T-helper 2 cell treated with Interferon-gamma antibody and Interleukin-4, amounts not matched to agents 100 ng/mL and 5 ng/mL, for 36 hours (primary cell): ENCODE measurements around the gene CASP7. TPM values are rescaled to one million over a fixed set of nuclear protein-coding genes. Genes with fewer than 3 reads are reported as not detected.

Experiments used
- intact Hi-C: fragments of 100-400 bp; cut with micrococcal nuclease; formaldehyde crosslinking; loops from one replicate; pipeline ENCODE4 v1.15.1; 2023
- total RNA-seq: library from RNA; stranded (reverse); gene quantifications from 2 replicates; pipeline ENCODE4 v1.2.3, GENCODE V29; 2022

The CASP7 gene
- total RNA-seq, 1 donor from 2014 or later = 30.4 TPM

DNA sequence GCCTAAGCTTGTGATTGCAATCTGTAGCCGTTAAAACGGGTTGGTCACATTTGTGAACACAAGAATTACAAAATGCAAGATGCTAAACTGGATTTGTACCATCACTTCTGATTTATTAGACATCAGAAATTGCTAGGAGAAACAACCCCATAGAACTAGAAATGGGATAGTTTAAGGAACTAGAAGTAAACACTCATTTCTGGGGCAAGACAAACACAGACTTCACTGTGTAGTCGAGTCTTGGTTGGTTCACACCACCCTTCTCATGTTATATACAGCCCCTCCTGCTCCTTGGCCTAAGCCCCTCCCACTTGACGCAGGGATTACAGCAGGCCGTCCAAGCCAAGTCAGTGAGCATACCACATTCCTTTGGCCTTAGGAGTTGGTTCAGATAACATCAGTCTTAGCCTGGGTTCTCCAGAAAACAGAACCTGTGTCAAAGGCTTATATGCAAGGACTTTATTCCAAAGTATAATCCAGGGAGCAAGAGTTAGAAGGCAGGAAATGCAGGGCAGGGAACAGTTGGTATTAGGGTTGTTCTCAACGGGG, 13.8 kb upstream of the CASP7 start:
- intact Hi-C loops = no loop called here

DNA sequence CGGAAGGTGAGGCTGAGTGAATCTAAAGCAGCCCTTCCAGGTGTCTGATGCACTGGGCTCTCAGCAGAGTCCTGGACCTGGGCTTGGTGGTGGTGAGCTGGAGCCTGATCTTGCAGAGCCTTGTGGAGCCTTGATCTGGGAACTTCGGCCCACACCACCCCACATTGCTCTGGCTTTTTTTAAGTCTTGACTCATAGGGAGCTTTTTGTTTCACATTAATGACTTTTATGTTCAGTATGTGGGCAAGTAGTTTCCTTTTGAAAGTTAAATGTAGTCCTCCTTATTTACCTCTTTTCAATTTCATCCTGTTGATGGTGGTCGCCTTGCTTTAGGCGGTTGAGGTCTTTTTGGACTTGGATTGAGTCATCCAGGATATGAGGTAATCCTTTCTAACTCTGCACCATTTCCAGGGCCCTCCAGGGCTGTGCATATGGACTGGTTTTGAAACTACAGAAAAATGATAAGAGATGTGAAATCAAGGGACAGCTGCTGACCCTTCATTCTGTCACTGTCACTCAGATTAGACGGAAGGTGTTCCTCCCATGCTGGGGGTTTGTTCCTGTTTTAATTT, 12.9 kb upstream of the CASP7 start:
- intact Hi-C loops = no loop called here

DNA sequence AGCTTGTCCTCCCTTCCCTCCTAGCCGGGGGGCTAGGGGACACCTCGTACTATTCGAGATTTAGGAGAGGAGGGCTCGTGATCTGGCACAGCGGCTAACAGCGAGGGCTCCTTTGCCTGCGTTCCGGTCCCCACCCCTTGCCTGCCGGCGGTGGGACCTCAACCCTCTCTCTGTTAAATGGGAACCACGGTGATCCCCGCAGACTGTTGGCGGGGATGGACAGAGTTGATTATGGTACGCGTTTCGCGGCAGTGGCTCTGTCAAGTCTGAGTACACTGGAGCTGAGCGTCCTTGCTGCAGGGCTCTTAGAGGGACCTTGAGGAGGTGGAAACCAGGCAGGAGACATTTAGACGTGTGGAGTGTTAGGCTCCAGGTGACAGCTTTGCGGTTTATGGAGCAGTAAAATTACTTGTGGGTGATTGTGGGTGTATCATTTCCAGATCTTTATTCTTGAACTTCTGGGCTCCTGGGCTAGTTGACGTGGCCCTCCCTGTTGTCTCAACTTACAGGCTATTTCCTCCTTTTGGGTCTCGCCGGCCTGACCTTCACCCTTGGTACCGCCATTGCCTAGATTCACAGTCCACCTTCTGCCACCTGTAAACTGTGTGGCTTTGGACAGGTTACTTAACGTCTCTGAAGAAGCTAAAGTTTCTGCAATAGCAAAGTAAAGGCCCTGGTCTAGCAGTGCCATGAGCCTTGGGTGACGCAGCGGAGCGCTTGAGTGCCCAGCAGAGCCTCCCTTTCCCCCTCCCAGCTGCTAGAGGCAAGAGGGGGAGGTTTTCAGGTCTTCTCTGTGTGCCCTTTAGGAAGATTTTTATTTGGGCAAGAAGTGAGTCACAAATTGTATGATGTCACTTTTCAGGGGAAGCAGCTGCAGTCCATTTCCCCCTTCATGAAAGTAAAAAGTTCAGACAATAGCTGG, 739 bp downstream of the CASP7 start:
- intact Hi-C loops = loop anchor here (5.0 kb wide), 1 partner anchor 862 kb away; no protein-coding TSS in a partner anchor

DNA sequence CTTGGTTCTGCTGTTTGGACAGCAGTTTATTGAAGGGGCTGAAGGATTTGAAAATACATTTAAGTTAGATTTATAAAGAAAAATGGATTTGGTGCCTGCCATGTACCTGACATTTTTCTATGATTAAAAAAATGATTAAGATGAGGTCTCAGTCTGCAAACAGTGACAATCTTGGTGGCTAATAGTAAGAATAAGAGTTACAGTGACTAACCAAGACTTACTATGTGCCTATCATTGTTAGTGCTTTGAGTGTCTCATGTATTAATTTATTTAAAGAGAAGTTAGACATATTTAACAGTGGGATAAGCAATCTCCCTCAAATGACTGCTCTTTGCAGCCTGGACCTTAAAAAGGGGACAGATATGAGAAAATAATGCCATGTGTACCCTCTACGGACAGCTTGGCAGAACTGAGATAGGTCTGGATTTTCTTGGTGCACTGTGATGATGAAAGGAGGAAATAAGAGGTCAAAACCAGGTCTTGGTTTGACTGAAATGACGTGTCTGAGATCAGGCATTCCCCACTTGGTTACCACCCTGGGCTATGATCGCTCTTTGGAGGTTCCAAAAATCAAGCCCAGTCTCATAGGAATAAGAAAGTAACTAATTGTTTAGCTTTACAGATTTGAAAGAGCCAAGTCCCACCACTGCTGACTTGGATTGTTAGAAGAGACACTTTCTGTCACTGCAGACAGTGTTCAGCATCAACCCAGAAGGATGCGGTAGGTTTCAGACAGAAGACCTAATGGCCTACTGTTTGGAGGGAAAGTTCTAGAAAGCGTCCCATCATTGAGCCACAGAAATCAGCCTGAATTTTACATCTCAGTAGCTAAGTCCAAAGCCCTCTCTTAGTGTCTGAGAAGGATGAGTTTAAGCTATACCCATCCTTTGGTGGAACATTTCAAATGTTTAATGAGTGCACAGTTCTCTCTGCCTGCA, 2.1 kb downstream of the CASP7 start:
- intact Hi-C loops = loop anchor here (5.0 kb wide), 1 partner anchor 860 kb away; no protein-coding TSS in a partner anchor

DNA sequence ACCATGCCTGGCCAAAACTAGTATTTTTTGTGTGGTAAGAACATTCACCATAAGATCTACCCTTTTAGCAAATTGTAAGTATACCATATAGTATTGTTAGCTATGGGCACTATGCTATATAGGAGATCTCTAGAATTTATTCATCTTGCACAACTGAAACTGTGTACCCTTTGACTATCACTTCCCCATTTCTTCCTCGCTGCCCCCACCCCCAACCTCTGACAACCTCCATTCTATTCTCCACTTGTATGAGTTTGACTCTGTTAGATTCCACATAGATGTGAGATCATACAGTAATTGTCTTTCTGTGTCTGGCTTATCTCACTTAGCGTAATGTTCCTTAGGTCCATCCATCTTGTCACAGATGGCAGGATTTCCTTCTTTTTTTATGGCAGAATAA, 3.6 kb downstream of the CASP7 start:
- intact Hi-C loops = loop anchor here (5.0 kb wide), 1 partner anchor 859 kb away; no protein-coding TSS in a partner anchor

DNA sequence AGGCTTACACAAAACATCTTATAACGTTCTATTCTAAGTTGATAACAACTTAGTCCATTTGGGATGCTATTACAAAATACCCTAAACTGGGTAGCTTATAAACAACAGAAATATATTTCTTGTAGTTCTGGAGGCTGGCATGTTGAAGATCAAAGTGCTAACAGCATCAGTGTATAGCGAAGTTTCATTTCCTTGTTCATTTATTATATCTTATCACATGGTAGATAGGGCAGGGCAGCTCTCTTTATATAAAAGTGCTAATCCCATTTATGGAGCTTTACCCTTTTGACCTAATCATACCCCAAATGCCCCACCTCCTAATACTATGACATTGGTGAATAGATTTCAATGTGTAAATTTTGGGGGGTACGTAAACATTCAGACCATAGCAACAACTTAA, 6.3 kb downstream of the CASP7 start:
- intact Hi-C loops = no loop called here

DNA sequence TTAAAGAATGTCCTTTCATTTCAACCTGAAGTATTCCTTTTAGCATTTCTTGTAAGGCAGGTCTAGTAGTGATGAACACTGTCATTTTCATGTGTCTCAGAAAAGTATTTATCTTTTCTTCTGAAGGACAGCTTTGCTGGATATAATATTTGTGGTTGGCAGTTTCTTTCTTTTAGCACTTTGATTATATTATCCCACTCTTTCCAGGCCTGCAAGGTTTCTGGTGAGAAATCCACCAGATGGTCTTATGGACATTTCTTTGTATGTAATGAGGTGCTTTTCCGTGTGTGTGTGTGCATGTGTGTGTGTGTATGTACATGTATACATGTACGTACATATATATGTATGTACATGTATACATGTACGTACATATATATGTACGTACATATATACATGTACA, 7.3 kb downstream of the CASP7 start:
- intact Hi-C loops = no loop called here

DNA sequence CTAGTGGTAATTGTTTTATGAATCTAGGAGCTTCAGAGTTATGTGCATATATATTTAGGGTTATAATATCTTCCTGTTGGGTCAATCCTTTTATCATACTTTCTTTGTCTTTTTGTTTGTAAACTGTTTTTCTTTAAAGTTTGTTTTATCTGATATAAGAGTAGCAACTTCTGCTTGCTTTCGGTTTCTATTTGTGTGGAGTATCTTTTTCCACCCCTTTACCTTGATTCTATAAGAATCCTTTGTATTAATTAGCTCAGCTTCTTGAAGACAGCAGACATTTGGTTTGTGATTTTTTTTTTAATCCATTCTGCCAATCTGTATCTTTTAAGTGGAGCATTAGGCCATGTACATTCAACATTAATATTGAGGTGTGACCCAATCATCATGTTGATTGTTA, 9.3 kb downstream of the CASP7 start:
- intact Hi-C loops = loop anchor here (1.0 kb wide), 1 partner anchor 10 kb away; the partner anchor contains the start of gene CASP7

DNA sequence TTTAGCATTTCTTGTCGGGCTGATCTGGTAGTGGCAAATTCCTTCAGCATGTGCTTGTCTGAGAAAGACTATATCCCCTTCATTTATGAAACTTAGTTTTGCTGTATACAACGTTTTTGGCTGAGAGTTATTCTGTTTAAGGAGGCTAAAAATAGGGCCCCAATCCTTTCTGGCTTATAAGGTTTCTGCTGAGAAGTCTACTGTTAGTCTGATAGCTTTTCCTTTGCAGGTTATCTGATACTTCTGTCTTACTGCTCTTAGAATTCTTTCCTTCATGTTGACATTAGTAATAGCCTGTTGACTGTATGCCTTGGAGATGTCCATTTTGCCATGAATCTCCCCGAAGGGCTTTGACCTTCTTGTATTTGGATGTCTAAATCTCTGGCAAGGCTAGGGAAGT, 9.9 kb downstream of the CASP7 start:
- intact Hi-C loops = loop anchor here (1.0 kb wide), 1 partner anchor 10 kb away; the partner anchor contains the start of gene CASP7

DNA sequence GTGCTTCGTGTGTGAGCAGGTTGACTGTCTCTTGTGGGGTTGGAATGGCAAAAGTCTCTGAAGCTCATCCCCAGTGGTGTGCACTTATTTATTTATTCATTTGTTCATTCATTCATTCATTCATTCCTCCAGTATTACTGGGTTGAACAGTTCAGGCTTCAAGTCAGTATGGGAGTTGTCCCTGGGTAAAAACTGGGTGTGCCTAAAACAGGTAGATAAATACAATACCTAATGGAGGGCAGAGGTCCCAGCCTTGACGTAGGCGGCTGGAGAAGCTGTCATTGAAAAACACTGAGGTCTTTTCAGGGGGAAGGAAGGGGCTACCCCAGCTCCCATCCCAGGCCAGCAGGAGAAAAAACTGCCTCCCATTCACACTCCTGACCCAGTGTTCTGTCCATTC, 11.0 kb downstream of the CASP7 start:
- intact Hi-C loops = no loop called here

DNA sequence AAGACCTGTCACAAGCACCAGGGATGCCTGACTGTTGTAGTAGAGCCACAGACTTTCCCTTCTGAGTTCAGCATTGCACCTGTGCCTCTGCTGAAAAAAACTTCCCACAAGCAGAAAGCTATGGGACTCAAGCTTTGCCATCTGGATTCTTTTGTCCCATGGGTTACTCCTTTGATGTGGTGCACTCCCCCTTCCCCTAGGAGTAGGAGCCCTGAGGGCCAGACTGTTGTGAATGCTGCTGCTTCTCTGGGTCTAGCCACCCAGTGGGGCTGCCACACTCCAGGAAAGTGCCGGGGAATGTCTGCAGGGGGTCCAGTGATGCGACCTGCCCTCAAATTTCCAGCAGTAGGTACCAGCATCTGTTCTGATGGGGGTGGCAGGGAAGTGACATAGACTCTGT, 11.7 kb downstream of the CASP7 start:
- intact Hi-C loops = no loop called here

DNA sequence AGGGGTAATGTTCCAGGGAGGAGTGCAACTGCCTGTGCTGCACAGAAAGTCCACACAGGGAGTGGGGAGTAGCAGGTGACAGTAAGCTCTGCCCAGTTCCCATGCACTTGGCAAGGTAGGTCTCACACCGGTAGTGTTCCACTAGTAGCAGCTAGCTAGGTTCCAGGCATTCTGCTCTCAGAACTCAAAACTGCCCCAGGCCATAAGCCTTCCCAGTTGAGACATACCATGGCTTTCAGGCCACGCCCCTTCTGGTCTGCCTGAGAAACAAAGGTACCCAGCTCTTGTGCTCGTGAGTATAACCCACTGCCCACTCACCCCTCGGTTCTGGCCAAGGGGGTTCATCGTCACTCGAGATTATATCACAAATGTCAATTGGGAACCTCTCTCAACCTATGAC, 12.6 kb downstream of the CASP7 start:
- intact Hi-C loops = no loop called here

DNA sequence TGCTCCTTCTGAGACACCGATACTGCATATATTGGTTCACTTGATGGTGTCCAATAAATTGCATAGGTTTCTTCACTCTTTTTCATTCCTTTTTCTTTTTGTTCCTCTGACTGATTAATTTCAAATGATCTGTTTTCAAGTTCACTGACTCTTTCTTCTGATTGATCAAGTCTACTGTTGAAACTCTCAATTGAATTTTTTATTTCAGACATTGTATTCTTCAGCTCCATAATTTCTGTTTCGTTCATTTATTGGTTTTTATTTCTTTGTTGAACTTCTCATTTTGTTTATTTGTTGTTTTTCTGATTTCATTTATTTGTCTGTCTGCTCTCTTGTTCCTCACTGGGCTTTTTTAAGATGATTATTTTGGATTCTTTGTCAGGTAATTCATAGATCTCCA, 13.6 kb downstream of the CASP7 start:
- intact Hi-C loops = no loop called here

DNA sequence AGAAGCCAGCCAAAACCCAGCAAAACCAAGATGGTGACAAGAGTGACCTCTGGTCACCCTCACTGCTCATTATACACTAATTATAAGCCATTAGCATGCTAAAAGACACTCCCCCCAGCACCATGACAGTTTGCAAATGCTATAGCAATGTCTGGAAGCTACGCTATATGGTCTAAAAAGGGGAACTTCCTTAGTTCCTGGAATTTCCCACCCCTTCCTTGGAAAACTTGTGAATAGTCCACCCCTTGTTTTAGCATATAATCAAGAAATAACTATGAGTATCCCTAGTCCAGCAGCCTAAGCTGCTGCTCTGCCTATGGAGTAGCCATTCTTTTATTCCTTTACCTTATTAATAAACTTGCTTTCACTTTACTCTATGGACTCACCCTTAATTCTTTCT, 16.0 kb downstream of the CASP7 start:
- intact Hi-C loops = no loop called here

DNA sequence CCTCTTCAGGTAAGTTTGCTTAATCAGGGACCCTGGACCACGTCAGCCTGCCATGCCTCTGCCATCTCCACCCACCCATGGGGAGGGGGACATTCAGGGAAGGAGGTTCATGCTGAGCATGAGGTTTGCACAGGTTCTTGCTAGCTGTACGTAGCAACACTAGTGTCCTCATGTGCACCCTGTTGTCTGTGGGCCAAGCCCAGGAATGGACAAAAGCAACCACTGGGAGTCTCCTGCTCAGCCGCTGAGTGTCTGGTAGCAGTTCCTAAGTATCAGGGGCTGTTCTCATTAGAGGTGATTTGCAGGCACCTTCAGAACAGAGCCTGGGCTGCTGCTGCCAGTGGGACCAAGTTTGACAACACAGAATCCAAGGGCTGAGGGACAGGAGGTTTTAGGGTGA, 17.9 kb downstream of the CASP7 start:
- intact Hi-C loops = no loop called here

DNA sequence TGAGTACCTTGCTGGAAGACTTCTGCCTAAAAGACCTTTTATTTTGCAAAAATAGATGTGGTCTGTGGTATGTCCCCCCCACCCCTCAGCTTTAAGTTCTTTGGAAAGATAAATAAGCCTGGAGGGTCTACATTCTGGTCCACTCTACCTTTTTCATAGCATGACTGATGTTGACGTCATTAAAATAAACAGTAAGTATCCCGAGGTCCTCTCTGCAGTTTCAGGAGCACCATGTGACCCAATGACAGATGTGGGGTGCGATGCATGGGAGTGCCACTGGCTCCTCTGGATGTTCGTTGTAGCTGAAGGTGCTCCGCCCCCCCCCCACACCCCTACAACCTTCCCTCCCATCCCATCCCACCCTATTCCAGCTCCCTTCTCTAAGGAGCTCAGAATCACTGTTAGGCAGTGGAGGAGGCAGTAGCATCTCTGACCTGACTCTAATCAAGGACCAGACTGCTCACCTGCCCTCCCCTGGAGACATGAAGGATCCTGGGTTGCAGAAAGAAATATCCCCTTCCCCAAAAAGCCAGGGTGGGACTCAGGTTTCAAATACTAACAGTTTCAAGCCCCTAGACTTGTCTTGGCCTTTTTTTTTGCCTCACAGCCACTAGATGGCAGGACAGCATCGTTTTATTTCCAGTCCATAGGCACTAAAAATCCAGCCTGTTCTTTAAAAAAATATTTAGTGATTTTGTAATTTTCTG, 25.1 kb downstream of the CASP7 start:
- intact Hi-C loops = loop anchor here (1.0 to 5.0 kb wide), 3 partner anchors 25 to 418 kb away; partner anchors contain the start of gene CASP7

DNA sequence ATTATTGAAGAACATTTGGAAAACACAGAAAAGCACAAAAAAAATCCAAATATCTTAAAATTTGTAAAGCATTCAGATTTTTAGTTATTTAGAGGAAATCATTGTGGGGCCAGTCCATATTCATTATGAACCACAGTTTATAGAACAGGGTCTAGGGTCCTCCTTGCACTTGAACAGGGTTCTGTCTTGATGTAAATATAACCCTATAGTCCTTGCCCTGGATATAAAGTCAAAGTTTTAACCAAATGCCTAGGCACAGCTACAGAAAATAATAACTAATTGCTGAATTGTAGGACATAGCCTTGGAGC, 25.6 kb downstream of the CASP7 start:
- intact Hi-C loops = loop anchor here (1.0 to 5.0 kb wide), 3 partner anchors 26 to 417 kb away; partner anchors contain the start of gene CASP7

DNA sequence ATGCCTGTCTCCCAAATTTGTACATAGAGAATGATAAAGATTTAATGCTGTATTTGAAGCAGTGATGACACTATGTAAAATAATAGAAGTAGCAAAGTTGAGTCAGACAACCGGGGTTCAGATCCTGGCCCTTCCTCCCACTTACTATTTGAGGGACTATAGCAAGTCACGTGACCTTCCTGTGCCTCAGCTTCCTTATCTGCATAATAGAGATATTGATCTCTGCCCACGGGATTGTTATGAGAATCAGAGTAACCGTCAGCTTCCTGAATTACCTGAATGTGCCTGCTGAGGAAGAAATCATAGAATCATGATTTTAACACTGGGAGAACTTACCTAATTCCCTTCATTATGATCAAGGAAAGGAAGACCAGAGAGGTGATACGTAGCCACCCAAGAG, 26.9 kb downstream of the CASP7 start:
- intact Hi-C loops = loop anchor here (5.0 kb wide), 1 partner anchor 416 kb away; no protein-coding TSS in a partner anchor

DNA sequence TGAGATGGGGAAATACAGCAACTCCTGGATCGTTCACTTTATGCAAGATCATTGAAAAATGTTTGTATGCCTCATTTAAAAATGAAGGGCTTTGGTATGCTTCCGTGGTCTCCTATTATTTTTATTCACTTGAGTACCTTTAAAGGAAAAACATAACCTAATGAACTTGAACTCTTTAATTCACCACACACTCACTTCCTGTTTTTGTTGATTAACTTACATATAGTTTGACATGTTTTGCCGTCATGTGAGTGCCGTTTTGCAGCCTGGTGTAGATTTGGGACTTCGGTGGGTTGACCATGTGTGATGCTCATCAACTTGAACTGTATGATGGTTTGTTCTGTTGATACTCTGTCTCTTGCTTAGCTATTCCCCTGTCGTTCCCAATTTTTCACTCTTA, 28.9 kb downstream of the CASP7 start:
- intact Hi-C loops = loop anchor here (5.0 kb wide), 1 partner anchor 414 kb away; no protein-coding TSS in a partner anchor

DNA sequence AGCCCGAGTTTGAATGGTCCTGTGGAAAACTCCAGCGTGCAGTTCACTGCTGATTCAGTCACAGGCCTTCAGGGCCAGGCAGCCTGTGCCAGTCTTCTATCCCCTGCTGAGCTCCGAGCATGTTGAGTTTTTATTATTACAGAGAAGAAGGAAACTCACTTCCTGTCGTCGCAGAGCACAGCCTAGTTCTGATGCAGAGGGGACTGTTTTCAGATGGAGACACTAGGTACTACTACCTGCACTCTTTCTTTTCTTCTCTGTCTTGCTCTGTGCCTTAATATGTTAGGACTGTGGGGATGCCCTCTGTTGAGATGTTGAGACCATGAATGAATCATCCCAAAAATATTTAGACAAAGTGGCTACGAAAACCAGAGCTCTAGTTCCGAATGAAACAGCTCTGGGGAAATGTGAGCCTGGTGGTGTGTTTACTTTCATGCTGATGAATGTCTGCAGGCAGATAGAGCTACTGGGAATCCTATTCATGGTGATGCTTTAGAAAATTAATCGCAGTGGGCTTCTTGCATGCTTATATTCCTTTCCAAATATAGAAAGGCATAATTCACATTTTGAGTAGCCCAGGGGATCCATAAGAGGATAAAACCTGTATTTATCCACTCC, 29.6 kb downstream of the CASP7 start:
- intact Hi-C loops = loop anchor here (5.0 kb wide), 1 partner anchor 413 kb away; no protein-coding TSS in a partner anchor
